GM19468 (cell line): ENCODE measurements around the gene TRIM28.
A peak's percentile ranks its signal among the peaks of the same experiment; 100 is the strongest.

Experiments
- ATAC-seq: cut with Tn5 transposase; IDR thresholded peaks from one replicate; pipeline ENCODE4 v1.9.1; 2021; ENCODE audit warnings: mild to moderate bottlenecking, moderate library complexity, moderate number of reproducible peaks; ENCODE audit not compliant: unreplicated experiment; ENCODE audit errors: extremely low read depth

TRIM28 gene

GRCh38 chr19:58558623-58559274 lies 14.9 kb downstream of the TRIM28 start:
- peak; percentile 45 for ATAC-seq

- ATAC-seq: no peak
Measured at GRCh38 chr19:58559275-58560006, 15.6 kb downstream of the TRIM28 start.

GRCh38 chr19:58560007-58560887 lies 16.4 kb downstream of the TRIM28 start:
- ATAC-seq: no peak

GRCh38 chr19:58560921-58561320 lies 17.1 kb downstream of the TRIM28 start:
- no peak for ATAC-seq

- no peak for ATAC-seq
Measured at GRCh38 chr19:58561373-58562121, 17.7 kb downstream of the TRIM28 start.

GRCh38 chr19:58562122-58563033 lies 18.5 kb downstream of the TRIM28 start:
- no peak for ATAC-seq

GRCh38 chr19:58563034-58563573 lies 19.2 kb downstream of the TRIM28 start:
- ATAC-seq: no peak

- no peak for ATAC-seq
Measured at GRCh38 chr19:58563823-58564222, 20.0 kb downstream of the TRIM28 start.

GRCh38 chr19:58566989-58567388 lies 23.1 kb downstream of the TRIM28 start:
- ATAC-seq: no peak

- no peak for ATAC-seq
Measured at GRCh38 chr19:58568453-58569130, 24.7 kb downstream of the TRIM28 start.

GRCh38 chr19:58569191-58569942 lies 25.5 kb downstream of the TRIM28 start:
- ATAC-seq: no peak

- ATAC-seq: no peak
Measured at GRCh38 chr19:58569943-58570670, 26.2 kb downstream of the TRIM28 start.

- ATAC-seq: no peak
Measured at GRCh38 chr19:58570770-58571574, 27.1 kb downstream of the TRIM28 start.

- ATAC-seq: no peak
Measured at GRCh38 chr19:58571575-58571947, 27.7 kb downstream of the TRIM28 start.

GRCh38 chr19:58572026-58572817 lies 28.4 kb downstream of the TRIM28 start:
- no peak for ATAC-seq
